ENCODE results near the gene RALBP1.

GRCh38 chr18:9507565-9508088 is 32.3 kb downstream of the RALBP1 start:
- TF ChIP-seq CTCF (IDR thresholded peaks at IDR 0.05) (no peak), POLR2A (IDR thresholded peaks at IDR 0.05) (no peak), POLR2AphosphoS5 (IDR thresholded peaks at IDR 0.05) (no peak), EP300 (IDR thresholded peaks at IDR 0.05) (no peak)
